ENCODE results near the gene OGA.

DNA sequence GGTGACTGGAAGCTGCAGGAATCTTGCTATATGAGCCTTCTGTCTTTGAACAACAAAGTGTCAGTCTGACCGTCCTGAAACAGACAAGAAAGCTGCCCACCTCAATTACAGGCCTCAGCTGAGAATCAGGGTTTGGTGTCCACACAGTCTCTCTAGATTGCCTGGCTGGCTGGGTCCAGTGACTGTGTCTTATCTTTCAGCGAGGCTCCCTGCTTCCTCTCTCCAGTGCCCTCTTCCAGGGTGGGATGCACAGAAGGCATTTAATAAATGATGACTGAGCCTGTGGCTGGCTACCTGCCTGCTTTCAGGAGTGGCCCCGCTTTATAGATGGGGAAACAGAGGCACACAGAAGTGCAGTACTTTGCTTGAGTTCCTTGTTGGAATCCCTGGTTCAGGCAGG, 69.7 kb downstream of the OGA start:
- TF ChIP-seq EZH2 (IDR thresholded peaks at IDR 0.05; ENCODE audit: borderline replicate concordance, insufficient read depth, low read depth, low read length, poor library complexity, severe bottlenecking): no peak
- TF ChIP-seq, protein P1, sequence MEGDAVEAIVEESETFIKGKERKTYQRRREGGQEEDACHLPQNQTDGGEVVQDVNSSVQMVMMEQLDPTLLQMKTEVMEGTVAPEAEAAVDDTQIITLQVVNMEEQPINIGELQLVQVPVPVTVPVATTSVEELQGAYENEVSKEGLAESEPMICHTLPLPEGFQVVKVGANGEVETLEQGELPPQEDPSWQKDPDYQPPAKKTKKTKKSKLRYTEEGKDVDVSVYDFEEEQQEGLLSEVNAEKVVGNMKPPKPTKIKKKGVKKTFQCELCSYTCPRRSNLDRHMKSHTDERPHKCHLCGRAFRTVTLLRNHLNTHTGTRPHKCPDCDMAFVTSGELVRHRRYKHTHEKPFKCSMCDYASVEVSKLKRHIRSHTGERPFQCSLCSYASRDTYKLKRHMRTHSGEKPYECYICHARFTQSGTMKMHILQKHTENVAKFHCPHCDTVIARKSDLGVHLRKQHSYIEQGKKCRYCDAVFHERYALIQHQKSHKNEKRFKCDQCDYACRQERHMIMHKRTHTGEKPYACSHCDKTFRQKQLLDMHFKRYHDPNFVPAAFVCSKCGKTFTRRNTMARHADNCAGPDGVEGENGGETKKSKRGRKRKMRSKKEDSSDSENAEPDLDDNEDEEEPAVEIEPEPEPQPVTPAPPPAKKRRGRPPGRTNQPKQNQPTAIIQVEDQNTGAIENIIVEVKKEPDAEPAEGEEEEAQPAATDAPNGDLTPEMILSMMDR (IDR thresholded peaks at IDR 0.05): no peak

Measured in B cell (primary cell).